HEK293 (cell line): ENCODE measurements around the gene PTCHD4.

Experiments
- ATF2 ChIP-seq: fragments of 450-650 bp; formaldehyde crosslinking; IDR thresholded peaks from 2 replicates; pipeline ENCODE4 v1.5.1; 2016; ENCODE audit warnings: missing biosample characterization, missing genetic modification characterization, low read depth
- CTCF ChIP-seq: fragments of 450-650 bp; formaldehyde crosslinking; IDR thresholded peaks from 2 replicates; pipeline ENCODE4 v1.5.1; 2016; ENCODE audit warnings: missing biosample characterization, missing genetic modification characterization
- MYNN ChIP-seq: fragments of 450-650 bp; formaldehyde crosslinking; IDR thresholded peaks from 2 replicates; pipeline ENCODE4 v1.5.1; 2016; ENCODE audit warnings: missing biosample characterization, missing genetic modification characterization, borderline replicate concordance
- PRDM10 ChIP-seq: fragments of 450-650 bp; formaldehyde crosslinking; IDR thresholded peaks from 2 replicates; pipeline ENCODE4 v1.5.1; 2016; ENCODE audit warnings: missing biosample characterization, missing genetic modification characterization
- REST ChIP-seq: fragments of 450-650 bp; formaldehyde crosslinking; IDR thresholded peaks from 2 replicates; pipeline ENCODE4 v1.5.1; 2016; ENCODE audit warnings: missing biosample characterization, missing genetic modification characterization
- SP7 ChIP-seq: fragments of 450-650 bp; formaldehyde crosslinking; IDR thresholded peaks from 2 replicates; pipeline ENCODE4 v1.5.1; 2016; ENCODE audit warnings: missing biosample characterization, missing genetic modification characterization
- YY1 ChIP-seq: fragments of 450-650 bp; formaldehyde crosslinking; IDR thresholded peaks from 2 replicates; pipeline ENCODE4 v1.5.1; 2018; ENCODE audit warnings: missing biosample characterization, missing genetic modification characterization
- ZBTB21 ChIP-seq: fragments of 450-650 bp; formaldehyde crosslinking; IDR thresholded peaks from 2 replicates; pipeline ENCODE4 v1.5.1; 2017; ENCODE audit warnings: missing biosample characterization, missing genetic modification characterization
- ZNF274 ChIP-seq, 2 experiments: fragments of 200-500 bp in 1 of 2; fragments of 450-650 bp in 1 of 2; sonication (Bioruptor generic) in 1 of 2; formaldehyde crosslinking in 1 of 2; IDR thresholded peaks; 2 replicates each; pipeline versions ENCODE4 v1.5.1 to v1.6.1; 2014 to 2016; ENCODE audit warnings: borderline replicate concordance in 1 of 2, inconsistent platforms in 1 of 2, low read length in 1 of 2, missing biosample characterization in 1 of 2, missing genetic modification characterization in 1 of 2
- ZNF416 ChIP-seq: fragments of 450-650 bp; formaldehyde crosslinking; IDR thresholded peaks from 2 replicates; pipeline ENCODE4 v1.5.1; 2016; ENCODE audit warnings: missing biosample characterization, missing genetic modification characterization
- ZNF621 ChIP-seq: fragments of 450-650 bp; formaldehyde crosslinking; IDR thresholded peaks from 2 replicates; pipeline ENCODE4 v1.5.1; 2017; ENCODE audit warnings: missing biosample characterization, missing genetic modification characterization
- ZNF791 ChIP-seq: fragments of 450-650 bp; formaldehyde crosslinking; IDR thresholded peaks from 2 replicates; pipeline ENCODE4 v1.5.1; 2016; ENCODE audit warnings: missing biosample characterization, missing genetic modification characterization
- ZNF830 ChIP-seq: fragments of 450-650 bp; IDR thresholded peaks from 2 replicates; pipeline ENCODE4 v1.5.0; 2018; ENCODE audit warnings: missing biosample characterization, missing genetic modification characterization, low read depth, mild to moderate bottlenecking, moderate library complexity

- TF ChIP-seq PRDM10 (no peak), CTCF (tag by site-specific recombination) (no peak), REST (tag by site-specific recombination) (no peak), SP7 (no peak), ZNF830 (tag by site-specific recombination) (no peak), MYNN (tag by site-specific recombination) (no peak), ZNF274 (IDR thresholded peaks at IDR 0.05; ENCODE audit: low read length) (no peak), ZNF274 (tag by site-specific recombination; IDR thresholded peaks at IDR 0.05; ENCODE audit: borderline replicate concordance) (no peak), ZBTB21 (tag by site-specific recombination) (no peak), ZNF621 (tag by site-specific recombination) (no peak), ZNF791 (tag by site-specific recombination) (no peak), YY1 (tag by site-specific recombination) (no peak), ZNF416 (tag by site-specific recombination) (no peak), ATF2 (tag by site-specific recombination) (no peak)
Observed at GRCh38 chr6:48090546-48090945, 20.5 kb downstream of the PTCHD4 start.
